H1 (cell line): ENCODE data around the gene SRP14. TPM values are rescaled to one million over a fixed set of nuclear protein-coding genes. Genes with fewer than 3 reads are reported as not detected.

Source experiments
- ATF2 ChIP-seq: IDR thresholded peaks from 2 replicates; pipeline ENCODE4 v1.6.1; 2012; ENCODE audit warnings: low read length, inconsistent platforms
- KDM5A ChIP-seq: fragments of 200-600 bp; IDR thresholded peaks from 2 replicates; pipeline ENCODE4 v1.7.1; 2012; ENCODE audit warnings: mild to moderate bottlenecking, low read length, inconsistent platforms, mixed read lengths
- polyA plus RNA-seq, 7 experiments: library from polyadenylated mRNA; depleted of rRNA in 3 of 7; stranded (reverse) in 5 of 7; unstranded in 2 of 7; fragments of >200 nt in 5 of 7; fragments of 200-250 nt in 2 of 7; gene quantifications; 1 replicate in 5 of 7; 2 replicates in 1 of 7; 4 replicates in 1 of 7; pipeline versions ENCODE4 v1.2.1 to v1.2.3, GENCODE V29; 2011 to 2013; ENCODE audit warnings: missing spikeins in 2 of 7, mixed read lengths in 2 of 7
- total RNA-seq: library from RNA; stranded (reverse); fragmentation: NEBNext Ultra II Directional; extraction: Animal tissue kit (Norgen Biotek cat#: 25700); gene quantifications from 2 replicates; pipeline ENCODE4 v1.2.1, GENCODE V29; 2021

The SRP14 gene
- total and polyA plus RNA-seq, 2 of the 8 experiments (the other 6 are each of a cell fraction or from before 2014, with no cell fraction given): 186 to 223 TPM

- no peak for TF ChIP-seq ATF2
- 0 out of 2 replicates have a peak, but pooled peaks have one; percentile 48 for TF ChIP-seq KDM5A
- TF ChIP-seq, all 59 proteins: peak for 10
Measured at GRCh38 chr15:40044717-40045571, 6.0 kb upstream of the SRP14 start (continued).
